Stimulated activated CD4-positive, alpha-beta T cell treated with anti-CD3 and anti-CD28 coated beads, Interleukin-1b, Interleukin-23, amount 100 ng/mL, for 4 hours (primary cell): ENCODE measurements around the gene EPG5.
"Not testable (repeated sequence)": the region's sequence is repeated elsewhere in the genome, so short reads cannot be mapped to it uniquely, and the experiment has no call there.

ENCODE experiments used
- DNase-seq, 2 donors: peaks; one replicate each; pipeline ENCODE4 v3.0.0-alpha.2; 2020; ENCODE audit warnings: low read depth in 2 of 2

EPG5 gene

DNA sequence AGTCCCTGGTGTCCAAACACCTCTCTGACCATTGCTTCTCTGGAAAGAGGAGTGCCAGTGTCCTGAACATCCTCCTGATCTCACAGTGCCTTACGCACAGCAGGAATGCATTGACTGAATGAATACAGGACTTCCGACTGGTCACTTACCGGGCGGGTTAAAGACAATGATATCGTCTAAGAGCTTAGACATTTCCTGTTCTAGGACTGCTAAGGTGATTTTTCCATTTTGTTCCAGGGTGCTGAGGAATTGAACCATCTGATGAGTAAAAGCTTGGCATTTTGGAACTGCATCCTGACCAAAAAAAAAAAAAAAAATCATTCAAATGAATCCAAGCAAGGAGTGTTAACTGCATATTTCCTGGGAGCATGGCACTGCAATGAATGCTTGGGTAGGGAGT lies 101.7 kb downstream of the EPG5 start:
- no peak for DNase-seq

DNA sequence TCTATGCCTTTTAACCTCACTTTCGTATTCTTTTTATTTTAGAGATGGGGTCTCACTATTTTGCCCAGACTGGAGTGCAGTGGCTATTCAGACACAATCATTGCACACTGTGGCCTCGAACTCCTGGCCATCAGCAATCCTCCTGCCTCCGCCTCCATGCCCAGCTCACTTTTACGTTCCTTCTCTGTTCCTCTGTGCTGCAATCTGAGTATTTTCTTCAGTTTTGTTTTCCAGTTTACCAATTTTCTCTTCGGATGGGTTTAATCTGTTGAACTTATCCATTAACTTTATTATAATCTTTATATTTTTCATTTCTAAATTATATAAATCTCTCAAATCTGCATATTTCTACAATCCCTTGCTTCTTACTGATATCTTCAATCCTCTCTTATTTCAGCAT lies 103.0 kb downstream of the EPG5 start:
- no peak for DNase-seq

DNA sequence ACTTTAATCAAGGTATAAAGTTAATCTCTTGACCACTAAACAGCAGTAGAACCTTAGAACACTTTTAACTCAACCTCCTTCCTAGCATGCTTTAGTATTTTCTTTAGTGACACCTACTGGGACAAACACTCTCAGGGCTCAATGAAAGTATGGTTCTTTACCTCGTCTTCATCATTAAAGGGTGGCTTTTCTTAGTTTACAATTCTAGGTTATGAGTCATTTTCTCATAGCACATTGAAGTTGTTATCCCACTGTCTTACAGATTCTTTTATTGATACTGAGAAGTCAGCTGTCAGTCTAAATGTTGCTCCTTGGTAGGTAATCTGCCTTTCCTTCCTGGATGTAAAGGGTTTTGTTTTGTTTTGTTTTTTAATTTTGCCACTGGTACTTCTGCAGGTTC lies 103.7 kb downstream of the EPG5 start:
- no peak for DNase-seq

DNA sequence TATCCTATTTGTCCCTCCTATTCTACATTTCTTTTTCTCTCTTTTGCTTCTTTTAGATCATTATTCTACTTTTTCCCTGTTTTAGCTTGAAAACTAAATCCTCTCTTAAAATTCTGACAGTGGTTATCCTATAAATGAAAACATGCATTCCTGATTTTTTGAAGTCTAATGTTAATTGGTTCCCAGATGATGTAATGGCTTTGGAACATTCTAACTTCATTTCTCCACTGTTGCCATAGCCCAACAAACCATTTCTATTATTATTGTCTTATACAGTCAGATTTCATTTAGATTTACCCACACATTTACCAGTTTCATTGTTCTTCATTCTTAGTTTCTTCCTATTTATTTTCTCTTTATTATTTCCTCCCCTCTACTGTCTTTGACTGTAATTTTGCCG lies 105.2 kb downstream of the EPG5 start:
- DNase-seq = no peak

DNA sequence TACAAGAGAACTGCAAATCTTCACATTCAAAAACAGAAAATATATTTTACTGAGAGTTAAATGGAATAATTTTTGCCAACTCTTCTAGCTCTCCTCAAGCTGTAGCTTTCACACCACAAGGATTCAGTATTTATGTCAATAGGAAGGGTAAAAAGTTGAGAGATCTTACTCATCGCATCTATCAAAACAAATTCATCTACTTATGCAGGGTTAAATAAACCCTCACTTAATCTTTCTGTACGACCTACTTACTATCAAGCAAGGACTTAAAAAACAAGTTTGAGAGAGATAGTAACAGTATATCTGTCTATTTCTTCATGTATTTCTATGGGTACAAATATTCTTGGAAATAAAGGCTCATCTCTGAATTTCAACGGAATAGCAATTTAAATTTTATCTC lies 106.2 kb downstream of the EPG5 start:
- no peak for DNase-seq

DNA sequence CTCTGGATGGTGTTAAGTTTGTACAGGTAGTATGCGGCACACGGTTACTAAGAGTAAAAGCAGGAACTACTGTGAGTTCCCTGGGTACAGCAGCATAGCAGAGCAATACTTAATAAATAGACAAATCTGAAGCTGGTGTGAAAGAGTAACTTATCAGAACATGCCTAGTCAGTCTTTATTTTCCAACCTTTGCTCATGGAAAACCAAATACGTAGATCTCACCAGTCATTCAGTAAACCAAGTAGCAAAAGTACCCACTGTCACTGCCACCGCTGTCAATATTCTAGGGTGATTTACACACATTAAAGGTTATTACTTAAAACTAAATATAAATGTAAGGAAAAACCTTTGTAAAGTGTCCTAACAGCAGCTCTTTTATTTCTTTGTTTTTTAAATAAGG lies 106.6 kb downstream of the EPG5 start:
- no peak for DNase-seq

DNA sequence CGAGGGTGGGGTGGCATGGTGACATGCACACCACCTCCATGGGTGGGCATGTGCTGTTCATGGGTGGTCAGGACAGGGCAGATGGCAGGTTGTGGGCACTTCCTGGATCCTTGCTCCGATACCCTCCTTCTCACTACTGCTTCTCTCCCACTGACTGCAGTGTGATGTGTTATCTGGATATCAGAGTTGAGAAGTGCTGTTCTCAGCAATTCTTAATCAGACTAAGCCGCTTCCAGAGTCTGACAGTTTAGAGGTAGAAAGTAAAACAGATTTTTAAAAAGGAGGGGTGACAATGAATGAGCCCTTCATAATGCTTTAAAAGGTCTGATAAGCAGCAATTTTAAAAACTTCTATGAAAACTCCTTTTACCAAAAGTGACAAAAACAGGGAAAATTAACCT lies 107.8 kb downstream of the EPG5 start:
- no peak for DNase-seq

DNA sequence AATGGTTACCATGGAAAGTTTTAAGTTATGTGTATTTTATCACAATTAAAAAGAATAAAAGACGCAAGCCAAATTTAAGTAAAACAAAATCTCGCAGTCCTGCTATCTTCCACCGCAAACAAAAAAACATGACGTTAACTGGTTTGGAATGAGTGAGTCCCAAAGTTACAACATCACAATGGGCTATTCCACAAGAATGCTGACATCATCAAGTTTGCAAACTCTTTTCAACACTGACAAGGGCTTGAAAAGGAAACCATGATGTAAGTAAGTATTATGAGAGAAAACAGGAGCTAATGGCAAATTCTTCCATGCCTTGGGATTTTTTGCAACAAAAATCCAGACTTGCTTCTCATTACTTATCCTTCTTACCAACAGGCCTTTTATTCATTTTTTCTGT lies 110.6 kb downstream of the EPG5 start:
- no peak for DNase-seq

DNA sequence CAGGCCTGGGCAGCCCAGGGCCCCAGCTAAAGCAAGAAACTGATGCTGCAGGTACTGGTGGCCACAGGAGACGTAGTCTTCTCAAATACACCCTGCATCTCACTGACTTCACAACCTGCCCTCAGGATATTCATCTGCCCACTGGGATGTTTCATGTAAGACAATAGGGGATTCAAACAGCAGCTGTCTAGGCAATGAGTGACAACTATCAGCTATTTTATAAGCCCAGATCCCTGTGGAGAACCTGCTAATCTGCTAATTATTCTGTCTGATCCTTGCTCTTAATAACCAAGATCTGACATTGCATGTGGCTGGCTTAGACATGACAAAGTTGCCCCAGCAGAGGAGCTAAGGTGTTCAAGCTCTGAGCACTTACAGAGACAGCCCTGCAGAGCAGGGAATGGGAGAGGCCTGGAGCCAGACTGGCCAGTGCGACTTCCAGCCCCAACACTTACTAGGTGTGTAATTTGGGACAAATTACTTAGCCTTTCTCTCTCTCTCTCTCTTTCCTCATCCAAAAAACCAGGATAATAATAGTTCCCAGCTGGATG lies 113.0 kb downstream of the EPG5 start:
- no peak for DNase-seq

DNA sequence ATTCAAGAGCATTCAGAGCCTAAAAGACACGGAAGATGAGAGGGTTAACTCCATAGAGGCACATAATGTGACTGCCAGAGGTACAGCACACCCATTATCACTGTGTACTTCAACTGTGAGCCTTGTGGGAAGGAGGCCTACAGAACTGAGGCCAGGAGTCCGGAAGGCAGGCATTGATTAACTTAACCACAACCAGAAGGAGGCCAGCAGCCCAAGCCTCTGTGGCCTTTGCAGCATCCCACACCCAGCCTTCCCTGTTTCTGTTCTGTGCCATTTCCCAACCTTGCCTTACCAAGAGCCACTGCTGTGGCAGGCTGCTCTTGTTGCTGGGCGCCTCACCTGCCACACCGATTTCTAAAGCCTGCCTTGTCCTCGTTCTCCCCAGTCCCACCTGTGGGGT lies 114.5 kb downstream of the EPG5 start:
- DNase-seq = no peak

DNA sequence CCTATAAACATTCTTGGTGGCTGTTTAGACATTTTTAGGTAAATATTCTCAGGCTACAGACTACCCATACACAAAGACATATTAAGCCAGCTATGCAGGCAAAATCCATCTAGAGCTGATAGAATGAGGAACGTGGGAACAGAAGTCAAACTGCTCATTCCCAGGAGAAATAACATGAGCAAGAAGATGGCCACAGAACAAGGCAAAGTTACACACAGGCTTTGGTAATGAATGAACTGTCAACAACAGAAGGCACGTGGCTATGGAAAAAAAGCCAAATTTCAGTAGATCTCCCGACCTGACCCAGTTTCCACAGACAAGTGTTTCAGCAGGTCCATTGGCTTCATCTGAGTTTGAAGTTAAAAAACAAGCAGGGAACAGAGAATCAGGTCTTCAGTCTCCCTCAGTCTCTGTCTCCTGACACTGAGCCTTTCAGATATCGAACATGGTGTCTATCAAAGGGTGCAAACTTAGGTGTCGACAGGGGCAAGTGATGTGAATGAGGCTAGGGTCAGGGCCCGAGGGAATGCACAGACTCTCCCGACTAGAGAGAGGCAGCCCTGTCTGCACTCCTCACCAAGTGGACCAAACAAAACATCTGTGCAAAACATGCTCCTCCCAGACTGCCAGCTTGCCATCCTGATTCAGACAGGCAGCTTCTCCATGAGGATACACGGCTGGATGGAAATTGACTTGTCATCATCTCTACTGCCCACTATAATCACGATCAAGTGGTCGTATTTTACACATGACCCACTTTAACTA lies 115.8 kb downstream of the EPG5 start:
- no peak for DNase-seq

DNA sequence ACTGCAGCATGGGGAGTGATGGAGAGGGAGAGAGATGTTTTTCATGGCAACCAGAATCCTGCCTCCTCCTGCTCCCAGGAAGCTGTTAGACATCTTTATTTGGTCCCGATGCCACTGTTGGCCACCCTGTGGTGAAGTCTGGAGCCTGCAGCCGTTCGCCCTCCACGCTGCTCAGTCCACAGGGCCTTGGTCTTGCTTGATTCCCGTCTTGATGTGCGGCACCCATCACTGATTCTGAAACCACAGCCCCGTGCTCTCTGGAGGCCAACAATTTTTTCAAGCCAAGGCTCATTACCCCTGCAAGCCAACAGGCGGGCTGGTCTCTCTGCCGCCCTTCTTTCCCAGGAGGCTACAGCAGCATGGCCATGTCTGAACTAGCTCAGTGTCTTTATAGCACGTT lies 117.1 kb downstream of the EPG5 start:
- DNase-seq = no peak

DNA sequence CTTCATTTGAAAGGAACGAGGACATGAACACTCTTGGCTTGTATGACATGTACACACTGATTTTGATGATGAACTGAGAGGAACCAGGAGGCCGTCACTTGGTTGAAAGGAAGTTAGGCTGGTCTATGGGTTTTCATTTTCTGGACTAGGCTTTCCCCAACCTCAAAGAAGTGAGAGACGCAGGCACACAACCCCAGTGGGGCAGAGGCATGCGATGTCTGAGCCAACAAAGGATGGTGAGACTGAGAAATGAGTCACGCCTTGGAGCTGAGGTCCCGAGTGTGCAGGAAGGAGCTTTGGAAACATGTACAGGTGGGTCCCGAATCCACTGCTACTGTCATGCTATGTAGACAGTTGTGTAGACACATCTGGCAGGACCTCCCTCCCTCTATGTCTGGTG lies 117.6 kb downstream of the EPG5 start:
- no peak for DNase-seq

DNA sequence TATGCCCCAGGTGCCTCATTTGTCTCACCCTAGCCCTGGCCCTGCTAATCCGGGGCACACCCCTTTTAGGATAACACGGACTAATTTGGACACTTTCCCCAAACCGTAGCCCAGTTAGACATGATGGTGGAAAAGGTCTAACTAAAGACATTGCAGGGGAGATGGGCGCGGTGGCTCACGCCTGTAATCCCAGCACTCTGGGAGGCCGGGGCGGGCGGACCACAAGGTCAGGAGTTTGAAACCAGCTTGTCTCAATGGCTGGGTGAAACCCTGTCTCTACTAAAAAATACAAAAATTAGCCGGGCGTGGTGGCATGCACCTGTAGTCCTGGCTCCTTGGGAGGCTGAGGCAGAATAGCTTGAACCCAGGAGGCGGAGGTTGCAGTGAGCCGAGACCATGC lies 118.5 kb downstream of the EPG5 start:
- not testable (repeated sequence) for DNase-seq

DNA sequence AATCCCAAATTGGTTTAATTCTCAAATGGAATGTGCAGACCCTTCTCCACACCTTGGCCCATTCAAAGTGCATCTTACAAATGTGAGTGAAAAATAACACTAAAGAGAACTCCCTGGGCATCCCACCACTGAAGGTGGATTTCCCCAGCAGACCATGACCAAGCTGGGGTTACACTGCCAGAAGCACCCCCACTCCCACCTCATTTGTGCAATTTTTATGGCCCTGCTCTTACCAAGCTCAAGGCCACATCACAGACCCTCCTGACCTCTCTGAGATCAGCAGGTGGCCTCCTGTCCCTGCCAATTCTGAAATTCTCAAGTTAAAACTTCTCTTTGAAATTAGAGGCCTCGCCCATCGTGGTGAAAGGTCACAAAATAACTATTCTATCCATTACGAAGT lies 120.0 kb downstream of the EPG5 start:
- DNase-seq = no peak

DNA sequence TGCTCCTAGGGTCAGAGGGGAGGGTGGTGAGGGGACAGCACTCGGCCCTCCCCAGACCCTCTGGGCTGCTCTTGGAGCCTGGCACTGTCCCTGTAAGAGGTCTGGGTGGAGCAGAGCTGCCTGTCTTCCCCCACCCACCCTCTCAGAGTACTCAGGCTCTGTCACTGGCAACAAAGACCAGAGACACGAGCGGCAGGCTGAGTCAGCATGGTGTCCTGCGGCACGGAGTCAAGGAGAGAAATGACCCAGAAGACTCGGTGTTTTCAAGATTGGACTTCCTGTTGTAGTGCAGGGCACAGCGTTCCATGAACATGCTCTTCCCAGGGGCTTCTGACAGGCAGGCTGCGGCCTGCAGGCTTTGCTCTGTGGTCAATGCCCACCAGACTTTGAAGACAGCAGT lies 121.7 kb downstream of the EPG5 start:
- no peak for DNase-seq

DNA sequence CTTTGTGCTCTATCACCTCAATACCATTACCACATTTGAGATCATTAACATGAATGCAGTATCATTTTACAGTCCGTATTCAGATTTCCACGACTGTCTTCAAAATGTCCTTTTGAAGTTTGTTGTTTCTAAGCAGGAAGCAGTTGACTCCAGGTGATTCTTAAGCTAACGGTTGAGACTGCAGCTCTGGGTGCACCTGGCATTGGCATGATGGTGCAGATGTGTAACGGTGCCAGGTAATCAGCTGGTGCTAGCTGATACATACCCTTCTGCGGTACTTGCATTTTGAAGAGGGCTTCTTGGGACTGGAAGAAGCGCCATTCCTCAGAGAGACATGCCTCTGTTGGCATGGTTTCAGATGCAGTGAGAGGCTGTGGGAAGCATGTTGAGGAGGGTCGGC lies 122.2 kb downstream of the EPG5 start:
- no peak for DNase-seq

DNA sequence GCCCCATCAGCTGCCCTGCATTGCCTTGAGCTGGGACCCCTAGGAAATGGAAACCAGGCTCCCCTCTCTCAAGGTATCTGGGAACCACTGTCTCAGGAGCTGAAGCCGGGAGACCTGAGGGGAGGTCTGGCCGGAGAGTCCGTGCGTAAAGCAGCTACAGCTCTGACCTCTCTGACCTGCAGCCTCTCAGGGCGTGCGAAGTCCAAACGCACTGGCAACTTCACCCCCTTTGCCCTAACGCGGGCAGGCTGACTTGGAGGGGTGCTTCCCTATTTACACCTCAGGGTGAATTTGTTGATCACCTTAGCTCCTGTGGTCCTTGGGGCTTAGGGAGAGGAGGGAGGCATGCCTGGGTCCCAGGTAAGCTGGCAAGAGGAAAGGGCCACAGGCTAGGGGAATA lies 124.1 kb downstream of the EPG5 start:
- no peak for DNase-seq

DNA sequence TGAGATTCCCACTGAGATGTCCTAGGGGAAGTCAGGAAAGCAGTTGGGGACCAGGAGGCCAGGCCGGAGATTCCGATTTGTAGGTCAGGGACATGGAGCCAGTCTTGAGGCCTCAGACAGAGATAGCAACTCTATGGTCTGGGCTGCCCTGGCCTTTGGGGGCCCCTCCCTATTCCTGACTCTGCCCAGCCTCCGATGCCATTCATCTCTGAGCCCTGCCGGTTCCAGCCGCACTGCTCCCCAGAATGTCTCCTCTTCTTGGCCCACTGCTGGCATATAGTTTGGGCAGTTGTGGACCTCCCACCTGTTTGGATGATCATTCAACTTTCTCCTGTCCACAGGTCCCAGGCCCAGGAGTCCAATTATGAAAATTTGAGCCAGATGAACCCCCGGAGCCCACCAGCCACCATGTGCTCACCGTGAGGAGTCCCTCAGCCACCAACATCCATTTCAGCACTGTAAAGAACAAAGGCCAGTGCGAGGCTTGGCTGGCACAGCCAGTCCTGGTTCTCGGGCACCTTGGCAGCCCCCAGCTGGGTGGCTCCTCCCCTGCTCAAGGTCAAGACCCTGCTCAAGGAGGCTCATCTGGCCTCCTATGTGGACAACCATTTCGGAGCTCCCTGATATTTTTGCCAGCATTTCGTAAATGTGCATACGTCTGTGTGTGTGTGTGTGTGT lies 125.2 kb downstream of the EPG5 start:
- no peak for DNase-seq

DNA sequence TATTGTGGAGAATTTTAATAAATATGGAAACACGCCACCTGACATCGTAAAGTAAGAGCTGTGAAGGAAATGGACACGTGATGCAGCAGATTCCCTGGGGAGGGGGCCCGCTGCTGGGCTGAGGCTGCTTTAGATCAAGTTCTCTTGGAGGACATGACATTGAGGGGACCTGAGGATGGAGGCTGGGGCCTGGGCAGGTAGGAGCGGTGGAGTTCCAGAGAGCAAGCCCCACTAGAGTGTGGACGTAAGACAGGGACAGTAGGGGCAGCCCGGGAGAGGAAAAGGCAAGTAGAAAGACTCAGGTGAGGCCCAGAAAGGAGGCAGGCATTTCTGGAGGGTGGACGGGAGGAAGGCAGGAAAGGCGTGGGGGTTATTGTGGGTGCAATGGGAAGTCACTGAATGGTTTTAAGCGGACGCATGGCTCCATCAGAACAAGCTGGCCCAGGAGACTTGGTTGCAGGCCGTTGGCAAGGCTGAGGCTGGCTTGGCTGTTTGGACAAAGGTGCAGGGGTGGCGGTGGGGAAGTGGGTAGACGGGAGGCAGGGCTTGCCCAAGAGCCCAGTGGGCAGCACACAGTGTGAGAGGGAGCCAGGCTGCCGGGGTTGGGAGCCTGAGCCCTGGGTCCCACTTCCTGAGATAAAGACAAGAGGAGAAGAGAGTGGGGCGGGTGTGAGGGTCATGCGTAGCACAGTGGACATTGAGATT lies 125.9 kb downstream of the EPG5 start:
- no peak for DNase-seq

DNA sequence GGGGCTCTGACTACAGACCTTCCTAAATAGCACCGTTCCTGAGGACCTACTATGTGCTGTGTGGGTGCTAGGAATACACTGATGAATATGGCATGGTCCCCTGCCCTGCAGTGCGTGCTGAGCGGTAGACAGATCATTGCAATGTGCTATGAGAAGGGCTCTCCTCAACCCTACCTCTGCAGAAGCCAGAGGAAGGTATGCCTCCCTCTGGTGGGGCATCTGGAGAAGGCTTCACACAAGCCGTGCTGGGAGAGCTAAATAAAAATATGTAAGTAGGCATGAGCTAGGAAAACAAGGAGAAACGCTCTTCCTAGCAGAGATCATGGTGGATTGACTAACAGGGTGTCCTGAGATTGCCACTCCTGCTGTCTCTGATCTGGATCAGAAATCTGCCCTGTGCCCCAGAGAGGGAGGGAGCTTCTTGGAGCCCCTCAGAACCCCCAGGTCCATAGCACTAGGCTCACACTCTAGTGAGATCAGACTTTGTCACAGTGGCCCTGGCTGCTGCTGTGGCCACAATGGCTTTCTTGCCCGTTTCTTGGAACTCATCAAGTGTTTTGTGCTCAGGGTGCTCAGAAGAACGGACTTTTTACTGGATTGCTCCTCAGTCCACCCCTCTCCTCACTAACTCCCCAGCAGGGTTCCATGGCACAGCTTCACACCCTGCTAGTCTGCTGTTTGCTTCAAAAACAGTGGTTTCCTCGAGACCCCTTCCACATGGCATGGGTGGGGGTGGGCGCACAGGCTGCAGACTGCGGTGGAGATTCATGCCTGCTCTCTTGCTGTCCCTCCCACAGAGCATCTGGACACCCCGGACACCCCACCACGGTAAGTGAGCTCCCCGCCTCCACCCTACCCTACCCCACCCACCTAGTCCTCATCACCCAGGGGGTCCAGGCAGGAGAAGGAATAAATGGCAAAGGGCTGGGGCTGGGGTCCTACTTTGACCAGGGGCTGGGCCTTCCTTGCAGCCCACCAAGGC lies 127.4 kb downstream of the EPG5 start:
- no peak for DNase-seq
